ENCODE results near the gene NSMF.

NSMF gene

DNA sequence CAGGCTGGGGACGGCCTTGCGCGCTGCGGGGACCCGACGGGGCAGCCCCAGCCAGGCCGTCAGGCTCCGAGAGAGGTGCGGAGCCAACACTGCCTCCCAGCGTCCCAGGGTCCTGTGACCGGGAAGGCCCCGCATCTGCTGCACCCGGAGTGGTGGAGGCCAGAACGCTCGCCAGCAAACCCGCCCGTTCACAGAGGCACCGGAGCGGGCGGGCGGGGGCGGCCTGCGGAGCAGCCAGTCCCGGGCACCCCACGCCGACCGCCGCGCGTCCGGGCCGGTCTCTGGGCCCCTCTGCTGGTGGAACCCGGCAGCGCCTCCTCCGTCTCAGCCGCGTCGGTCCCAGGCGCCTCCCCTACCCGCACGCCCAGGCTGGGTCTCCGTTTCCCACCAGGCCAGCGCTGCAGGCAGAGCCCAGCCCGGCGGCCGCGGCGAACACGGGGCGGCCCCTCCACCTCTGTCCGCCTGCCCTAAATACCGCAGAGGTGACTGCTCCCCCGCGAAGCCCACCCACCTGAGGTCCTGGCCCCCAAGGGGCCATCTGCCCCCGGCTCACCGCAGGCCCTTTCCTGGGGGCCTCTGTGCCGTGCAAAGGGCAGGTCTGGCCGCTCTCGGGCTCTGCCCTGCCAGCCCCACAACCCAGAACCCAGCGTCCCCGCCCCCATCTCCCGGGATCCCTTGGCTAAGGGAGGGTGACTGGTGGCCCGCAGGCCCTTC lies 52.1 kb downstream of the NSMF start:
- no peaks in the 10 kb centered on the region for H3K4me1 ChIP-seq (ENCODE audit: insufficient read depth, low read length, poor library complexity, severe bottlenecking)
- H2AFZ ChIP-seq (ENCODE audit: low read length): no peak overlapping the region
- H3K36me3 ChIP-seq (ENCODE audit: insufficient read depth, low read length): no peaks in the 10 kb centered on the region
- no peaks in the 10 kb centered on the region for H3K9me2 ChIP-seq (replicated peaks; ENCODE audit: low read depth, low read length)
- no peak for TF ChIP-seq EZH2phosphoT487 (IDR thresholded peaks at IDR 0.05; ENCODE audit: borderline replicate concordance)
- TF ChIP-seq, protein P1, sequence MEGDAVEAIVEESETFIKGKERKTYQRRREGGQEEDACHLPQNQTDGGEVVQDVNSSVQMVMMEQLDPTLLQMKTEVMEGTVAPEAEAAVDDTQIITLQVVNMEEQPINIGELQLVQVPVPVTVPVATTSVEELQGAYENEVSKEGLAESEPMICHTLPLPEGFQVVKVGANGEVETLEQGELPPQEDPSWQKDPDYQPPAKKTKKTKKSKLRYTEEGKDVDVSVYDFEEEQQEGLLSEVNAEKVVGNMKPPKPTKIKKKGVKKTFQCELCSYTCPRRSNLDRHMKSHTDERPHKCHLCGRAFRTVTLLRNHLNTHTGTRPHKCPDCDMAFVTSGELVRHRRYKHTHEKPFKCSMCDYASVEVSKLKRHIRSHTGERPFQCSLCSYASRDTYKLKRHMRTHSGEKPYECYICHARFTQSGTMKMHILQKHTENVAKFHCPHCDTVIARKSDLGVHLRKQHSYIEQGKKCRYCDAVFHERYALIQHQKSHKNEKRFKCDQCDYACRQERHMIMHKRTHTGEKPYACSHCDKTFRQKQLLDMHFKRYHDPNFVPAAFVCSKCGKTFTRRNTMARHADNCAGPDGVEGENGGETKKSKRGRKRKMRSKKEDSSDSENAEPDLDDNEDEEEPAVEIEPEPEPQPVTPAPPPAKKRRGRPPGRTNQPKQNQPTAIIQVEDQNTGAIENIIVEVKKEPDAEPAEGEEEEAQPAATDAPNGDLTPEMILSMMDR (conservative IDR thresholded peaks at IDR 0.05; ENCODE audit: low read length): no peak
- H3K27me3 ChIP-seq (ENCODE audit: insufficient read depth, low read length, poor library complexity, severe bottlenecking): no peaks in the 10 kb centered on the region
- H3K4me2 ChIP-seq (ENCODE audit: low read depth, low read length, poor library complexity, severe bottlenecking): no peak overlapping the region
- H3K4me3 ChIP-seq (ENCODE audit: low read length, poor library complexity, severe bottlenecking): no peak overlapping the region
- H4K20me1 ChIP-seq (ENCODE audit: insufficient read depth, low read length, poor library complexity, severe bottlenecking): no peaks in the 10 kb centered on the region
- H3K79me2 ChIP-seq (ENCODE audit: insufficient read depth, low read length): no peaks in the 10 kb centered on the region
- no peaks in the 10 kb centered on the region; the same call in 1 of the 2 replicates for H3K9me3 ChIP-seq (ENCODE audit: insufficient read depth, low read depth, low read length)
- H3F3A ChIP-seq (ENCODE audit: low read depth): no peaks in the 10 kb centered on the region
- no peak overlapping the region for H3K9ac ChIP-seq (ENCODE audit: low read depth, low read length, poor library complexity, severe bottlenecking)

DNA sequence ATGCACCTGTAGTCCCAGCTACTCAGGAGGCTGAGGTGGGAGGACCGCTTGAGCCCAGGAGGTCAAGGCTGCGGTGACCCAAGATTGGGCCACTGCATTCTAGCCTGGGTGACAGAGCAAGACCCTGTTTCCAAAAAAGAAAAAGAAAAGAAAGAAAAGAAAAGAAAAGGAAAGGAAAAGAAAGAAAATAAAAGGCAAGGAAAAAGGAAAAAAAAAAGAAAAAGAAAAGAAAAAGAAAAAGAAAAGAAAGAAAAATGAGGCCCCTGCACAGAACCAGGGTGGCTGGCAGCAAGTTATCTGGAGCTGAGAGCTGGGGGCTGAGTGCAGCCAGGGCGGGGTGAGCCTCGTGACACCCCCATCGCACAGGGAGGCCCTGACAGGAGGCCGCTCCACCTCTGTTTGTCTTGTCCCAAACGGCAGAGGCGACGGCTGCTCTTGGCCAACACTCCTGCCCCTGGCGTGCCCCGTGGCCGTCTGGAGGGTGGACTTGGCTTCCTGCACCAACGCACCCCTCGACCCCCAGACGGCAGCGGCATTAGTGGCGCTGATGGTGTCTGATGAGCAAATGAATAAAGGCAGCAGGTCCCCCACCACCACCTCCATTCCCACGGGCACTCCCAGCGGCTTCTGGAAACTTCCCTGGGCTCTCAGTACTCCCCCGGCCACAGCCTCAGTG lies 52.9 kb downstream of the NSMF start:
- Histone ChIP-seq H3K9me3 (ENCODE audit: insufficient read depth, low read depth, low read length) (no peaks in the 10 kb centered on the region; the same call in 1 of the 2 replicates), H3K9ac (ENCODE audit: low read depth, low read length, poor library complexity, severe bottlenecking) (no peak overlapping the region), H3K9me2 (replicated peaks; ENCODE audit: low read depth, low read length) (no peaks in the 10 kb centered on the region), H3K27me3 (ENCODE audit: insufficient read depth, low read length, poor library complexity, severe bottlenecking) (no peaks in the 10 kb centered on the region), H3K79me2 (ENCODE audit: insufficient read depth, low read length) (no peaks in the 10 kb centered on the region), H3F3A (ENCODE audit: low read depth) (no peaks in the 10 kb centered on the region), H3K4me3 (ENCODE audit: low read length, poor library complexity, severe bottlenecking) (no peak overlapping the region), H3K4me1 (ENCODE audit: insufficient read depth, low read length, poor library complexity, severe bottlenecking) (no peaks in the 10 kb centered on the region), H3K36me3 (ENCODE audit: insufficient read depth, low read length) (no peaks in the 10 kb centered on the region), H2AFZ (ENCODE audit: low read length) (no peak overlapping the region), H3K4me2 (ENCODE audit: low read depth, low read length, poor library complexity, severe bottlenecking) (no peak overlapping the region), H4K20me1 (ENCODE audit: insufficient read depth, low read length, poor library complexity, severe bottlenecking) (no peaks in the 10 kb centered on the region)
- TF ChIP-seq, protein P1 (conservative IDR thresholded peaks at IDR 0.05; ENCODE audit: low read length): no peak
- no peak for TF ChIP-seq EZH2phosphoT487 (IDR thresholded peaks at IDR 0.05; ENCODE audit: borderline replicate concordance)

DNA sequence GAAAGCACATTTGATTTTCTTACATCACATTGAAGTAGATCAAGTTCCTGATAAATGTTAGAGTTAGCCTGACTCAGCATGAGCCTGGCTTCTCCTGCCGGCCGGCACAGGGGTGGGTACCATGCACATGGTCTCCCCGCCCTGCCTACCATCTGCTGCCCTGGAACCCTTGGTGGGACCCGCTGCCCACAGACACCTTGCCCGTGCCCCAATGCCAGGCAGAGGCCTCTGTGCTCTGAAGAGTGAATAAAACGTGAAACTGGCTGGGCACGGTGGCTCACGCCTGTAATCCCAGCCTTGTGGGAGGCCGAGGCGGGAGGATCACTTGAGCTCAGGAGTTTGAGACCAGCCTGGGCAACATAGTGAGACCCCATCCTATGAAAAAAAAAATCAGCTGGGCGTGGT lies 53.5 kb downstream of the NSMF start:
- no peaks in the 10 kb centered on the region for H4K20me1 ChIP-seq (ENCODE audit: insufficient read depth, low read length, poor library complexity, severe bottlenecking)
- no peak overlapping the region for H3K4me3 ChIP-seq (ENCODE audit: low read length, poor library complexity, severe bottlenecking)
- H3K36me3 ChIP-seq (ENCODE audit: insufficient read depth, low read length): no peaks in the 10 kb centered on the region
- no peaks in the 10 kb centered on the region; the same call in 1 of the 2 replicates for H3K9me3 ChIP-seq (ENCODE audit: insufficient read depth, low read depth, low read length)
- H3K9ac ChIP-seq (ENCODE audit: low read depth, low read length, poor library complexity, severe bottlenecking): no peak overlapping the region
- H3K27me3 ChIP-seq (ENCODE audit: insufficient read depth, low read length, poor library complexity, severe bottlenecking): no peaks in the 10 kb centered on the region
- no peak overlapping the region for H2AFZ ChIP-seq (ENCODE audit: low read length)
- no peaks in the 10 kb centered on the region for H3K9me2 ChIP-seq (replicated peaks; ENCODE audit: low read depth, low read length)
- H3K4me2 ChIP-seq (ENCODE audit: low read depth, low read length, poor library complexity, severe bottlenecking): no peak overlapping the region
- no peaks in the 10 kb centered on the region for H3K79me2 ChIP-seq (ENCODE audit: insufficient read depth, low read length)
- H3K4me1 ChIP-seq (ENCODE audit: insufficient read depth, low read length, poor library complexity, severe bottlenecking): no peaks in the 10 kb centered on the region
- TF ChIP-seq EZH2phosphoT487 (IDR thresholded peaks at IDR 0.05; ENCODE audit: borderline replicate concordance): no peak
- TF ChIP-seq, protein P1 (conservative IDR thresholded peaks at IDR 0.05; ENCODE audit: low read length): no peak
- no peaks in the 10 kb centered on the region for H3F3A ChIP-seq (ENCODE audit: low read depth)
